D721Med (cell line): Measurements from ENCODE around the gene GRIN2A.

Source experiments
- DNase-seq: peaks from one replicate; pipeline ENCODE4 v3.0.0; 2011; ENCODE audit warnings: low spot score; ENCODE audit not compliant: insufficient read length
- FAIRE-seq: peaks from 2 replicates; lab custom pipeline; 2011; peaks lifted over from hg19 to GRCh38; lab: Jason Lieb, UNC
- TF ChIP-seq, protein P1 (sequence below): IDR thresholded peaks from 2 replicates; pipeline ENCODE4 v1.5.1; 2012; ENCODE audit warnings: mild to moderate bottlenecking, control low read depth; ENCODE audit not compliant: insufficient read depth; ENCODE audit errors: missing control alignments

Gene GRIN2A

DNA sequence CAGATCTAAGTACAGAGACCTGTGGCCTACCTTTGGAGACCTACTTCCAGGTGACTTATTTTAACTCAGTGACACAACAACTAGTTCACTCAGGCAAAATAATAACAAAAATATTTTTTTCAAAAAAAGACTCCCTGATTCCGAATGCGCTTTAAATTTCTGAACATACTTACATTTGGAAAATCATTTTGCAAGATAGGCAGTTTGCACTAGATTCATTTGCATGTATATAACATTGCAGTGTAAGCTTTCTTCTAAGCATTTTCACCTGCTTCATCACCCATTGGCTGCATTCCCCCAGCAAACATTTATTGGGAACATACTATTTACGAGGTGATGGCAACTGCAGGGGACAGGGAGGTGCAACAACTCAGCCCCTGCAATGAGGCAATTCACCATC lies 166.8 kb downstream of the GRIN2A start:
- TF ChIP-seq, protein P1, sequence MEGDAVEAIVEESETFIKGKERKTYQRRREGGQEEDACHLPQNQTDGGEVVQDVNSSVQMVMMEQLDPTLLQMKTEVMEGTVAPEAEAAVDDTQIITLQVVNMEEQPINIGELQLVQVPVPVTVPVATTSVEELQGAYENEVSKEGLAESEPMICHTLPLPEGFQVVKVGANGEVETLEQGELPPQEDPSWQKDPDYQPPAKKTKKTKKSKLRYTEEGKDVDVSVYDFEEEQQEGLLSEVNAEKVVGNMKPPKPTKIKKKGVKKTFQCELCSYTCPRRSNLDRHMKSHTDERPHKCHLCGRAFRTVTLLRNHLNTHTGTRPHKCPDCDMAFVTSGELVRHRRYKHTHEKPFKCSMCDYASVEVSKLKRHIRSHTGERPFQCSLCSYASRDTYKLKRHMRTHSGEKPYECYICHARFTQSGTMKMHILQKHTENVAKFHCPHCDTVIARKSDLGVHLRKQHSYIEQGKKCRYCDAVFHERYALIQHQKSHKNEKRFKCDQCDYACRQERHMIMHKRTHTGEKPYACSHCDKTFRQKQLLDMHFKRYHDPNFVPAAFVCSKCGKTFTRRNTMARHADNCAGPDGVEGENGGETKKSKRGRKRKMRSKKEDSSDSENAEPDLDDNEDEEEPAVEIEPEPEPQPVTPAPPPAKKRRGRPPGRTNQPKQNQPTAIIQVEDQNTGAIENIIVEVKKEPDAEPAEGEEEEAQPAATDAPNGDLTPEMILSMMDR: no peak
- DNase-seq (no peak), FAIRE-seq (no peak)

DNA sequence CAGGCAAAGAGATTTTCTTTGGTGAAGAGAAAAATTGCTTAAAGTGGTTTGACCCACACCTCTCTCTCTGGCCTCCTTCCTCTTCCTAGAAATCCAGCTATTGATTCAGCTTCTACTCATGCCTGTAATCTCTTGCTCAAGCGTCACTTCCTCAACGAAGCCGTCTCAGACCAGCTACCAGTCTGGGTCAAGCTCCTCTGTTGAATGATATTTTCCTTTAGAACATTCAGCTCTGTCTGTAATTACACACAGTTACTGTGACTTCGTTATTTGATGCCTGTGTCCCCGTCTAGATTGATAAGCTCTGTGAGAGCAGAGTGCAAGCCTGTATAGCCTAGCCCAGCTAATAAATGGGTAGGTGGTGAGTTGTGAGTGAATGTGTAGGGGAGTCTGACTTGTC lies 168.5 kb downstream of the GRIN2A start:
- FAIRE-seq: no peak
- TF ChIP-seq, protein P1: no peak
- DNase-seq: no peak

DNA sequence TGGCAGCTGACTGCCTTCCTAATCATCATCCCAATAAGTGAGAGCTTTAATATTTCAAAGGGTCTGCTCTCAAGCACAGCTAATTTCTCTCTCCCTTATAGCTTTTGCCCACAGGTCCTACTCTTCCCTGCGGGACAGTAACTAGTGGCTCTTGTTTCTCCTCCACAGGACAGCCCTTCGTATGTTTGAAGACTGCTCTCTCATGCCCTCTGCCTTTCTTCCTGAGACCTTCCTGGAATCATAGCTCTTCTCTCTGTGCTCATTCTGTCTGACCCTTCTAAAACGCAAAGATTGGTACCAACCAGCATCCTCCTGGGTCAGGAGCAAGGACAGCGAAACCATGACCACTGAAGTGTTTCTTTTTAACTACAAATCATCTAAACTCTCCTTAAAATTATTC lies 168.9 kb downstream of the GRIN2A start:
- FAIRE-seq (no peak), DNase-seq (no peak)
- TF ChIP-seq, protein P1: no peak

DNA sequence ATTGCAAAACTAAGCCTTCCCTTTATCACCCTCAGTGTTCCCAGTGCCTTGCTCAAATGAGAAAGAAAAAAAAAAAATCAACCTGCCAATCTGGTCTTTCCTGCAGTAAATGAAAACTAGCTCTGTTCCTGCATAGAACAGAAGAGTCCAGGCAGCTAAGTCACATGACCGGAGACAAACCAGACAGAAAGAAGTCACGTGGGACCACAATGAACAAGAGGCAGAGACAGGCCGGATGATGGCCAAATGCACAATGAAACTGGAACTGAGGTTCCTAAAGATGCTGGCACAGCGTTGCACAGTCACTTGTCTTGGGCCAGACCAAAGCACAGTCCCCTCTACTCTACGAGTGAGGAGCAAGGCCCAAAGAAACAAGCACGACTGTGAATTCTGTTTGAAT lies 172.5 kb downstream of the GRIN2A start:
- FAIRE-seq (no peak), DNase-seq (no peak)
- TF ChIP-seq, protein P1: no peak

DNA sequence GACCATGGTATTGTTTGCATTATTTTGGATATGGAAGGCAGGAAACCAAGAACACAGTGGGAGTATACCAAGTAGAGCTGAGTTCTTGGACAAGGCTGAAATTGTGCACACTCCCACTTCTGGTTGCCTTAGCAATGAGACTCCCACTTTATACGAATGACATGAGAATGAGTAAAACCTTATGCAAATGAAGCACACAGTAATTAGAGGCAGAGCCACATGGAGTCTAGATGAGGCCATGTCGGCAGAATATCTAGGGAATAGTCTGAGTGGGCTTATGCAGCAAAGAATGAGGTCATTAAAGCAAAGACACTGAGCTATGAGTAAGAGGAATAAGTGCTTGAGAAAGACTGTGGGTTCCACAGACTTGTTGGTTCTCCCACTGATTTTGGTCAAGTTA lies 178.7 kb downstream of the GRIN2A start:
- FAIRE-seq (no peak), DNase-seq (no peak)
- TF ChIP-seq, protein P1: no peak

DNA sequence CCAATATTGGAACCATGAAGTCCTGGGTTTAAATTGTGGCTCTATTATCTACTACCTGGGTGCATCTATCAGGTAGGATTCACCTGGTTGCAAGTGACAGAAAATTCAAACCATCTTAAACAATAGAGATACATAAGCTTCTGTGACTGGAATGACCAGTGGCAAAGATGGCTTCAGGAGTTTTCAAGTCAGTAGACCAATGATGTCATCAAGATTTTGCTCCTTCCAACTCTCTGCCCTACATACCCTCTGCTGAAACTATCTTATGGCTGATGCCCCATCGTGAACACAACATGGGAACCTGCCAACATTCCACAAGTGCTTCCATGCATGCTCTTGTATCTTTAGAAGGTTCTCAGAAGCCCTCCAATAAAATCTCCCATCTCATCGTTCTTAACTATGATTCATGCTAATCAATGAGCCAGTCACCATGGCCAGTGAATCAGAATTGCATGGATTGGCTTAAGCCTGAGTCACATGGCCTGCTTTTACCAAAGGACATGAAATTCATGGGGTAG lies 180.9 kb downstream of the GRIN2A start:
- TF ChIP-seq, protein P1: no peak
- DNase-seq (no peak), FAIRE-seq (no peak)

DNA sequence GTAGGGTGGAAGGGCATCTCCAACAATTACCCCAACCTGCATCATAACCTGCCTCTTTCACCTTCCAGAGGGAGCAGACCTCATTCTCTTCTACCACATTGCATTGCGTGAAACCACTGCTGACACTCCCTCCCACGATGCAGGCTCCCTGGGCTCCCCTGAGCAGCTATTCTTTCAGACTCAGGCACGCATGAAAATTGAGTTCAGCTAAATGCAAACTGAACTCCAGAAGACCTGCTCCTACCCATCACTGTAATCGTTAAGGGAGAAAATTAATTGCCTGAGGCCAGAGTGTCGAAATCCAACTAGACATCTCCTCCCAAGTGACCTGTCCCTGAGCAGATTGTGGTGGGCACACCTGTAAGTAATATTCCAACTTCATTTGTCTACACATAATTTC lies 186.0 kb downstream of the GRIN2A start:
- TF ChIP-seq, protein P1: no peak
- FAIRE-seq: no peak
- DNase-seq: no peak
